ENCODE measurements around the gene RBM14.

The RBM14 gene

GRCh38 chr11:66616379-66617154 is at the start of gene RBM14:
TSS of gene RBM14 (plus strand) at chr11:66616630. CDS start at chr11:66616721, 91 bp downstream.
- peak within 1 kb of the TSS; percentile 80 for H3K27ac ChIP-seq (ENCODE audit: low read length)
- H3K9ac ChIP-seq (ENCODE audit: low read length): peak within 1 kb of the TSS; percentile 99
- peaks cover 7% of the 10 kb centered on the region; the same call in 1 of the 2 replicates for H3K36me3 ChIP-seq (replicated peaks; ENCODE audit: insufficient read depth, low read length)
- peaks cover 45% of the 10 kb centered on the region for H4K20me1 ChIP-seq (ENCODE audit: insufficient read depth, low read length)
- peak; percentile 99 for DNase-seq
- no peaks in the 10 kb centered on the region for H3K9me2 ChIP-seq (replicated peaks; ENCODE audit: insufficient read depth, low read length)
- H3K27me3 ChIP-seq (replicated peaks; ENCODE audit: insufficient read depth, low read length): no peaks in the 10 kb centered on the region
- peaks cover 11% of the 10 kb centered on the region; the same call in 1 of the 2 replicates for H3K4me1 ChIP-seq (ENCODE audit: low read length)
- H3K79me2 ChIP-seq (ENCODE audit: low read length): peaks cover 63% of the 10 kb centered on the region
- peaks cover 20% of the 10 kb centered on the region for H3F3A ChIP-seq (ENCODE audit: insufficient read depth, low read length)
- TF ChIP-seq CTCF (IDR thresholded peaks at IDR 0.05; ENCODE audit: low read length): no peak
- TF ChIP-seq EZH2phosphoT487 (IDR thresholded peaks at IDR 0.05; ENCODE audit: low read length): no peak
- no peak for TF ChIP-seq EZH2 (optimal IDR thresholded peaks at IDR 0.05; ENCODE audit: low read depth, low read length)
- H3K9me3 ChIP-seq (replicated peaks; ENCODE audit: insufficient read depth, low read length): no peaks in the 10 kb centered on the region
- H3K4me2 ChIP-seq (ENCODE audit: low read depth, low read length): peak within 1 kb of the TSS; percentile 97
- H3K4me3 ChIP-seq (ENCODE audit: low read length): peak within 1 kb of the TSS; percentile 100
- peak within 1 kb of the TSS; percentile 80 for H2AFZ ChIP-seq (ENCODE audit: low read length)

GRCh38 chr11:66567787-66568123 is 48.7 kb upstream of the RBM14 start:
- Histone ChIP-seq H3K27me3 (replicated peaks; ENCODE audit: insufficient read depth, low read length) (peaks cover 67% of the 10 kb centered on the region), H3K9ac (ENCODE audit: low read length) (no peak overlapping the region), H3F3A (ENCODE audit: insufficient read depth, low read length) (no peaks in the 10 kb centered on the region), H3K4me2 (ENCODE audit: low read depth, low read length) (peak overlapping the region; percentile 72), H3K4me1 (ENCODE audit: low read length) (no peaks in the 10 kb centered on the region), H3K9me3 (replicated peaks; ENCODE audit: insufficient read depth, low read length) (no peaks in the 10 kb centered on the region), H2AFZ (ENCODE audit: low read length) (peak overlapping the region; percentile 31; the same call in 1 of the 2 replicates), H3K36me3 (replicated peaks; ENCODE audit: insufficient read depth, low read length) (no peaks in the 10 kb centered on the region), H3K27ac (ENCODE audit: low read length) (no peak overlapping the region), H4K20me1 (ENCODE audit: insufficient read depth, low read length) (no peaks in the 10 kb centered on the region), H3K4me3 (ENCODE audit: low read length) (0 out of 2 replicates have a peak overlapping the region, but pooled peaks have one; percentile 55), H3K9me2 (replicated peaks; ENCODE audit: insufficient read depth, low read length) (no peaks in the 10 kb centered on the region), H3K79me2 (ENCODE audit: low read length) (no peaks in the 10 kb centered on the region)
- TF ChIP-seq CTCF (IDR thresholded peaks at IDR 0.05; ENCODE audit: low read length) (no peak), EZH2 (optimal IDR thresholded peaks at IDR 0.05; ENCODE audit: low read depth, low read length) (no peak), EZH2phosphoT487 (IDR thresholded peaks at IDR 0.05; ENCODE audit: low read length) (no peak)
- no peak for DNase-seq

- H2AFZ ChIP-seq (ENCODE audit: low read length): peak within 1 kb of the TSS; percentile 62
- H3K9ac ChIP-seq (ENCODE audit: low read length): no peak within 1 kb of the TSS
- no peaks in the 10 kb centered on the region for H3K9me3 ChIP-seq (replicated peaks; ENCODE audit: insufficient read depth, low read length)
- no peaks in the 10 kb centered on the region for H3K79me2 ChIP-seq (ENCODE audit: low read length)
- no peaks in the 10 kb centered on the region for H3K4me1 ChIP-seq (ENCODE audit: low read length)
- peak; percentile 73 for DNase-seq
- H3K9me2 ChIP-seq (replicated peaks; ENCODE audit: insufficient read depth, low read length): no peaks in the 10 kb centered on the region
- no peak within 1 kb of the TSS for H3K27ac ChIP-seq (ENCODE audit: low read length)
- H3K4me2 ChIP-seq (ENCODE audit: low read depth, low read length): peak within 1 kb of the TSS; percentile 72
- peaks cover 62% of the 10 kb centered on the region for H3K27me3 ChIP-seq (replicated peaks; ENCODE audit: insufficient read depth, low read length)
- H3F3A ChIP-seq (ENCODE audit: insufficient read depth, low read length): no peaks in the 10 kb centered on the region
- H4K20me1 ChIP-seq (ENCODE audit: insufficient read depth, low read length): no peaks in the 10 kb centered on the region
- TF ChIP-seq EZH2 (optimal IDR thresholded peaks at IDR 0.05; ENCODE audit: low read depth, low read length) (no peak), EZH2phosphoT487 (IDR thresholded peaks at IDR 0.05; ENCODE audit: low read length) (no peak), CTCF (IDR thresholded peaks at IDR 0.05; ENCODE audit: low read length) (no peak)
- no peaks in the 10 kb centered on the region for H3K36me3 ChIP-seq (replicated peaks; ENCODE audit: insufficient read depth, low read length)
- peak within 1 kb of the TSS; percentile 55; the same call in 1 of the 2 replicates for H3K4me3 ChIP-seq (ENCODE audit: low read length)
Measured at GRCh38 chr11:66568124-66568916, 48.1 kb upstream of the RBM14 start, which contains the start of gene CTSF. TSS of gene CTSF (minus strand) at chr11:66568606. CDS start at chr11:66568486, 120 bp downstream.
